Duodenal mucosa (tissue), 2 donors: ENCODE data around the gene UBALD2.

Experiments
- H3K27ac ChIP-seq: one replicate; pipeline ENCODE4 v1.7.0; 2013; ENCODE audit warnings: low read depth, low read length
- H3K27me3 ChIP-seq, 2 donors: one replicate each; pipeline ENCODE4 v1.7.0; 2013; ENCODE audit warnings: low read length in 2 of 2, control low read depth in 1 of 2; ENCODE audit not compliant: insufficient read depth in 2 of 2, control insufficient read depth in 1 of 2
- H3K36me3 ChIP-seq, 2 donors: one replicate each; pipeline ENCODE4 v1.7.0; 2013; ENCODE audit warnings: low read length in 2 of 2, control low read depth in 1 of 2; ENCODE audit not compliant: insufficient read depth in 2 of 2, control insufficient read depth in 1 of 2
- H3K4me1 ChIP-seq, 2 donors: one replicate each; pipeline ENCODE4 v1.7.0; 2013; ENCODE audit warnings: low read length in 2 of 2, control low read depth in 1 of 2; ENCODE audit not compliant: insufficient read depth in 2 of 2, control insufficient read depth in 1 of 2
- H3K4me3 ChIP-seq, 2 donors: one replicate each; pipeline ENCODE4 v1.7.0; 2013; ENCODE audit warnings: low read length in 2 of 2, low read depth in 1 of 2
- H3K9ac ChIP-seq, 2 donors: one replicate each; pipeline ENCODE4 v1.7.0; 2013; ENCODE audit warnings: low read length in 2 of 2, low read depth in 1 of 2
- H3K9me3 ChIP-seq, 2 donors: one replicate each; pipeline ENCODE4 v1.7.0; 2013; ENCODE audit warnings: low read length in 2 of 2, control low read depth in 1 of 2; ENCODE audit not compliant: control insufficient read depth in 1 of 2

Gene UBALD2

GRCh38 chr17:76271669-76272540 lies 6.8 kb downstream of the UBALD2 start:
- Histone ChIP-seq H3K9ac (peak overlapping the region; percentile 80 to 85), H3K9me3 (no peaks in the 10 kb centered on the region), H3K27me3 (no peaks in the 10 kb centered on the region), H3K4me1 (peaks cover 53 to 56% of the 10 kb centered on the region in 2 donors), H3K36me3 (peaks cover 13 to 24% of the 10 kb centered on the region in 2 donors), H3K27ac (peak overlapping the region; percentile 80), H3K4me3 (peak overlapping the region; percentile 72 to 75)

- H3K4me3 ChIP-seq: peak overlapping the region; percentile 72 to 75
- peaks cover 47% of the 10 kb centered on the region in 2 donors for H3K4me1 ChIP-seq
- peaks cover 12 to 21% of the 10 kb centered on the region in 2 donors for H3K36me3 ChIP-seq
- H3K9me3 ChIP-seq: no peaks in the 10 kb centered on the region
- H3K27ac ChIP-seq: no peak overlapping the region
- peak overlapping the region; percentile 80 to 85 for H3K9ac ChIP-seq
- H3K27me3 ChIP-seq: no peaks in the 10 kb centered on the region
Measured at GRCh38 chr17:76272541-76273444, 7.6 kb downstream of the UBALD2 start.

GRCh38 chr17:76273445-76274111 lies 8.4 kb downstream of the UBALD2 start:
- Histone ChIP-seq H3K4me3 (no peak overlapping the region), H3K4me1 (peaks cover 39 to 40% of the 10 kb centered on the region in 2 donors), H3K27me3 (no peaks in the 10 kb centered on the region), H3K9me3 (no peaks in the 10 kb centered on the region), H3K36me3 (peaks cover 8 to 18% of the 10 kb centered on the region in 2 donors), H3K27ac (no peak overlapping the region), H3K9ac (no peak overlapping the region)

GRCh38 chr17:76274112-76274956 lies 9.2 kb downstream of the UBALD2 start:
- peaks cover 4 to 13% of the 10 kb centered on the region in 2 donors for H3K36me3 ChIP-seq
- H3K9me3 ChIP-seq: no peaks in the 10 kb centered on the region
- no peak overlapping the region for H3K4me3 ChIP-seq
- H3K27me3 ChIP-seq: no peaks in the 10 kb centered on the region
- no peak overlapping the region for H3K9ac ChIP-seq
- peaks cover 34% of the 10 kb centered on the region in 2 donors for H3K4me1 ChIP-seq
- H3K27ac ChIP-seq: no peak overlapping the region

GRCh38 chr17:76275382-76276068 lies 10.4 kb downstream of the UBALD2 start:
- no peaks in the 10 kb centered on the region for H3K9me3 ChIP-seq
- no peak overlapping the region for H3K4me3 ChIP-seq
- no peak overlapping the region for H3K9ac ChIP-seq
- peaks cover 3 to 5% of the 10 kb centered on the region in 2 donors for H3K36me3 ChIP-seq
- no peaks in the 10 kb centered on the region for H3K27me3 ChIP-seq
- peaks cover 27% of the 10 kb centered on the region in 2 donors for H3K4me1 ChIP-seq
- no peak overlapping the region for H3K27ac ChIP-seq

- Histone ChIP-seq H3K36me3 (no peaks in the 10 kb centered on the region), H3K4me3 (no peak overlapping the region), H3K27ac (no peak overlapping the region), H3K9me3 (no peaks in the 10 kb centered on the region), H3K9ac (no peak overlapping the region), H3K27me3 (no peaks in the 10 kb centered on the region), H3K4me1 (peaks cover 22 to 23% of the 10 kb centered on the region in 2 donors)
Measured at GRCh38 chr17:76276069-76276431, 10.9 kb downstream of the UBALD2 start.

GRCh38 chr17:76276461-76277299 lies 11.5 kb downstream of the UBALD2 start:
- Histone ChIP-seq H3K9me3 (no peaks in the 10 kb centered on the region), H3K4me3 (no peak overlapping the region), H3K27me3 (no peaks in the 10 kb centered on the region), H3K9ac (no peak overlapping the region), H3K27ac (no peak overlapping the region), H3K4me1 (peaks cover 15 to 16% of the 10 kb centered on the region in 2 donors), H3K36me3 (no peaks in the 10 kb centered on the region)

- Histone ChIP-seq H3K9me3 (no peaks in the 10 kb centered on the region), H3K27me3 (no peaks in the 10 kb centered on the region), H3K4me3 (no peak overlapping the region), H3K9ac (no peak overlapping the region), H3K27ac (no peak overlapping the region), H3K4me1 (peaks cover 6 to 9% of the 10 kb centered on the region in 2 donors), H3K36me3 (no peaks in the 10 kb centered on the region)
Measured at GRCh38 chr17:76277300-76278267, 12.4 kb downstream of the UBALD2 start.
